Central memory CD8-positive, alpha-beta T cell (primary cell): ENCODE data around the gene ATP5IF1.

Source experiments
- ATAC-seq: fragments of 150-1000 bp; cut with Tn5 transposase; replicated peaks from 2 replicates; pipeline ENCODE4 v1.10.0; 2022; ENCODE audit warnings: mild to moderate bottlenecking, moderate FRiP score, moderate number of reproducible peaks; ENCODE audit not compliant: poor library complexity, severe bottlenecking; ENCODE audit errors: extremely low read depth
- DNase-seq, 2 donors: peaks; one replicate each; pipeline ENCODE4 v3.0.0; 2021; ENCODE audit warnings: low spot score in 2 of 2
- H3K27ac Mint-ChIP-seq: one replicate; pipeline ENCODE4 v1.8.0; 2022; ENCODE audit warnings: low read depth, mild to moderate bottlenecking, moderate library complexity, mixed read lengths
- H3K27me3 Mint-ChIP-seq: one replicate; pipeline ENCODE4 v1.8.0; 2022; ENCODE audit warnings: mixed read lengths
- H3K36me3 Mint-ChIP-seq: one replicate; pipeline ENCODE4 v1.8.0; 2022; ENCODE audit warnings: mild to moderate bottlenecking, moderate library complexity, mixed read lengths; ENCODE audit not compliant: insufficient read depth
- H3K4me1 Mint-ChIP-seq: one replicate; pipeline ENCODE4 v1.8.0; 2022; ENCODE audit warnings: mixed read lengths
- H3K4me3 Mint-ChIP-seq: one replicate; pipeline ENCODE4 v1.8.0; 2022; ENCODE audit warnings: mild to moderate bottlenecking, moderate library complexity, mixed read lengths
- H3K9me3 Mint-ChIP-seq: one replicate; pipeline ENCODE4 v1.8.0; 2022; ENCODE audit warnings: mixed read lengths

ATP5IF1 gene

DNA sequence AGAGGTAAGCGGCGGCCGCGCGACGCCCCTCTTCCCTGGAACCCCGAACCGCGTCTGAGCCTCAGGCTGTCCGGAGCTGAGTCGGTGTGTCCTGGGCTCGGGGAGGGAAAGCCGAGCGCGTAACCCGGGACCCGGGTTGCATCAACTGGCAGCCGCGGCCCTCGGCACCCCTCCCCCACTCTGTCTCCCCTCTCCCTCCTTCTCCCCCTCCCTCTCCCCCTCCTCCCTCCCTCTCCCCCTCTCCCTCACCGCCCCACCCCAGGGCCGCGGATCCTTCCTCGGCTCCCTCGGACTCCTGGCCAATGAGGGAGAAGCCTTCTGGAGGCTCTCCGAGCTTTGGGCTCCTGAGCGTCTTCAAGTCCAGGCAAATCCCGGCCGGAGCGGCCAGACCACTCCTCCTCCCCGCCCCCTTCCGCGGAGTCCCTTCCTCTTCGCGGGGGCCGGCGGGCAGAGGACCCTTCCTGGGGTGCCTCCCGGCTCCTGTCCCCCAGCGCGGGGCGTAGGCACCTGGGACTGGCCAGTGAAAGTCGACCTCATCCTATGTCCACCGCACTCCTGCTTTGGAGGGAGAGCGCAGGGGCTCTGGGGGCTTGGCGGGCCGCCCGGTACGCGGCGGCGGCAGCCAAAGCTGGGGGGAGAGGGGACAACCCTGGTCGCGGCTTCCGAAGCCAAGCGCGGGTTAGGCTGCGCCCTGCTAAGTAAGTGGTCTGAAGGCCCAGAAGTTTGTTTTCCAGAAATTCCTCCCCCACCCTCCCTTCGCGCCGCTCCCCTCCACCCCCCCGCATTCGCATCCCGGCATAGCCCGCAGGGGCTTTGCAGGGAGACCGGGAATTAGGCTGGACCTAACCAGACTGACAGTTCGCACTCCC lies 24.2 kb downstream of the ATP5IF1 start:
- H3K36me3 Mint-ChIP-seq: peaks cover 13% of the 10 kb centered on the region
- peak overlapping the region; percentile 68 for H3K4me3 Mint-ChIP-seq
- ATAC-seq (no peak), DNase-seq (no peak)
- H3K9me3 Mint-ChIP-seq: no peaks in the 10 kb centered on the region
- peaks cover 47% of the 10 kb centered on the region for H3K4me1 Mint-ChIP-seq
- H3K27ac Mint-ChIP-seq: peak overlapping the region; percentile 22
- H3K27me3 Mint-ChIP-seq: no peaks in the 10 kb centered on the region

DNA sequence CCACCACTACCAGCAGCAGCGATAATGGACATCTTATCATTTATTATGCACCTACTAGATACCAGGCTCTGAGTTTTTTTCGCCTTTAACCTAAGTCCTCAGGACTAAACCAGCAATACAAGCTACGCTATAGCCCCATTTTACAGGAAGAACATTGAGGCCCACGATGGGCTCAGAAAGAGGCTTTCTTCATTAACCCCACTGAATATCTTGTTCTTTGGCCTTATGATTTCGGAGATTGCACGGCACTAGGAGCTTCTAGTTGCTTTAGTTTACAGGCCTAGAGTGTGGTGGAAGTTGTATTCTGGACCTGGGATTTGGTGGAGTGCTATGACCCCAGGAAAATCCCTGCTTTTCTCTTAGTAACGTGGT lies 24.9 kb downstream of the ATP5IF1 start:
- H3K9me3 Mint-ChIP-seq: no peaks in the 10 kb centered on the region
- ATAC-seq (no peak), DNase-seq (no peak)
- H3K36me3 Mint-ChIP-seq: peaks cover 11% of the 10 kb centered on the region
- peak overlapping the region; percentile 68 for H3K4me3 Mint-ChIP-seq
- peak overlapping the region; percentile 22 for H3K27ac Mint-ChIP-seq
- H3K27me3 Mint-ChIP-seq: no peaks in the 10 kb centered on the region
- peaks cover 51% of the 10 kb centered on the region for H3K4me1 Mint-ChIP-seq

DNA sequence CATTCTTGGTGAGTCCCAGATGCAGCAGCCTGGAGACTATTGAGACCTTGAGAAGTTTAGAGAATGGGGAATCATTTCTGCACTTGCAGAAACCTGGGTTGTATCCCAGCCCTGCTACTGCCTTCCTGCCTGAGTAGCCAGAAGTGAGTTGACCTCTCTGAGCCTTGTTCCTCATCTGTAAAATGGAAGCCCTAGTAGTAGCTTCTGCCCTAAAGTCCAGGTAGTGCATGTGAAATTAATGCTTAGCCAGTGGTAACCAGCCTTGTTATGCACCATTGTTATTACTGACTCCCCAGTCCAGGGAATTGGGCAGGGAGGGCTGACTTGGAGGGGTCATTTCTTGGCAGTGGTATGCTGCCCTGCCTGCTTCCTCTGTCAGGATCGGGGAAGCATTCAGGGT lies 29.0 kb downstream of the ATP5IF1 start:
- DNase-seq (no peak), ATAC-seq (no peak)
- Mint-ChIP-seq H3K27ac (no peak overlapping the region), H3K4me1 (peaks cover 42% of the 10 kb centered on the region), H3K27me3 (no peaks in the 10 kb centered on the region), H3K9me3 (no peaks in the 10 kb centered on the region), H3K36me3 (peaks cover 5% of the 10 kb centered on the region), H3K4me3 (no peak overlapping the region)

- H3K4me1 Mint-ChIP-seq: peaks cover 41% of the 10 kb centered on the region
- no peaks in the 10 kb centered on the region for H3K27me3 Mint-ChIP-seq
- no peak overlapping the region for H3K27ac Mint-ChIP-seq
- DNase-seq: no peak
- no peak for ATAC-seq
- H3K9me3 Mint-ChIP-seq: no peaks in the 10 kb centered on the region
- H3K4me3 Mint-ChIP-seq: no peak overlapping the region
- H3K36me3 Mint-ChIP-seq: peaks cover 10% of the 10 kb centered on the region
These were observed 29.7 kb downstream of the ATP5IF1 start for GRCh38 chr1:28265577-28265976.

DNA sequence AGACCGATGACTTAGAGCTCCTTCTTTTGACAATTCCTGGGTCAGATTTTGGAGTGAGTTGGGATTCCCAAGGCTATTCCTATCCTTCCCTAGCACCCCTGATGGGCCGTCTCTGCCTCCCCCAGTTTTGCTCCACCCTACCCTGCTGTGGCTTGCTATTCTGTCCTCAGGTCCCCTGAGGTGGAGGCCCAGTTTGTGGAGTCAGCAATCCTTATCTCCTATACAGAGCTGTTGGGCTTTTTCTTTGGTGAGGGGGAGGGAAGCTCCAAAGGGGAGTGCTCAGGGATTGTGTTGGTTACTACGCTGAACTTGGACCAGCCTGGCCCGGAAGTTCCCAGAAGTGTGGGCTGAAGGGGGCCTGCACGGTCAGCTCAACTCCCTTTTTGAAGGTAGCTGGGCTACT lies 31.0 kb downstream of the ATP5IF1 start:
- H3K36me3 Mint-ChIP-seq: peaks cover 14% of the 10 kb centered on the region
- ATAC-seq (no peak), DNase-seq (no peak)
- H3K9me3 Mint-ChIP-seq: no peaks in the 10 kb centered on the region
- no peak overlapping the region for H3K4me3 Mint-ChIP-seq
- no peak overlapping the region for H3K27ac Mint-ChIP-seq
- H3K4me1 Mint-ChIP-seq: peaks cover 31% of the 10 kb centered on the region
- no peaks in the 10 kb centered on the region for H3K27me3 Mint-ChIP-seq

GRCh38 chr1:28267633-28268032 lies 31.7 kb downstream of the ATP5IF1 start:
- DNase-seq: no peak
- no peaks in the 10 kb centered on the region for H3K9me3 Mint-ChIP-seq
- no peak overlapping the region for H3K4me3 Mint-ChIP-seq
- H3K4me1 Mint-ChIP-seq: peaks cover 31% of the 10 kb centered on the region
- H3K36me3 Mint-ChIP-seq: peaks cover 17% of the 10 kb centered on the region
- no peak overlapping the region for H3K27ac Mint-ChIP-seq
- no peak for ATAC-seq
- H3K27me3 Mint-ChIP-seq: no peaks in the 10 kb centered on the region

DNA sequence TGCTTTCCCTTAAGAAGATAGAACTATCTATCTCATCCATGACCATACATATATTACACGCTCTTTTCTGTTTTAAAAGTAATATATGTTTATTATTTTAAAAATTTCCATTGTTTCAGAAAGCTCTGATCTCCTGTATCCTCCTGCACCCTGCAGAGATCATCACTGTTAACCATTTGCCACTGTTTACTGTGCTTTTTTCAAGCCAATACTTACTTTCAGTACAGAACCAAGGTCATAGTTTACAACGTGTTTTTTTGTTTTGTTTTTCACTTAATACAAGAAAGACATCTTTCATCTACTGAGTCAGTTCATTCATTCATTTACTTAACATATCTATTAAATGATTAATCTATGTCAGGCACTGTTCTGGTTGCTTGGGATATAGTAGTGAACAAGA lies 33.6 kb downstream of the ATP5IF1 start:
- ATAC-seq (no peak), DNase-seq (no peak)
- Mint-ChIP-seq H3K4me1 (peaks cover 24% of the 10 kb centered on the region), H3K27me3 (no peaks in the 10 kb centered on the region), H3K27ac (no peak overlapping the region), H3K36me3 (peaks cover 19% of the 10 kb centered on the region), H3K4me3 (no peak overlapping the region), H3K9me3 (no peaks in the 10 kb centered on the region)

DNA sequence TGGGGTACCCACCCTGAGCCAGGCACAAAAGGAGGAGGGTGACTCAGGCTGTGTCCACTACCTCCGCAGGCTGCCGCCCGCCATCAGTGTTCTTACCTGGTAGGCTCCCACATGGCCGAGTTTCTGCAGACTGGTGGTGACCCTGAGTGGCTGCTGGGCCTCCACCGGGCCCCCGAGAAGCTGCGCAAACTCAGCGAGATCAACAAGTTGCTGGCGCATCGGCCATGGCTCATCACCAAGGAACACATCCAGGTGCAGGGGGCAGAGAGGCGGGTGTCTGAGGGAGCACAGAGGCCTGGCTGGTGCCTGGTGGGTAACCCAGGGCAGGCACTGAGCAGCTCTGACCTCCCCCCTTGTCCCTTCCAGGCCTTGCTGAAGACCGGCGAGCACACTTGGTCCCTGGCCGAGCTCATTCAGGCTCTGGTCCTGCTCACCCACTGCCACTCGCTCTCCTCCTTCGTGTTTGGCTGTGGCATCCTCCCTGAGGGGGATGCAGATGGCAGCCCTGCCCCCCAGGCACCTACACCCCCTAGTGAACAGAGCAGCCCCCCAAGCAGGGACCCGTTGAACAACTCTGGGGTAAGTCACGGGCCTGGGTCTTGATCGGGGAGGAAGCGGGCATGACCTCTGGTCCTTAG lies 36.4 kb downstream of the ATP5IF1 start:
- H3K9me3 Mint-ChIP-seq: no peaks in the 10 kb centered on the region

GRCh38 chr1:28273216-28273860 lies 37.4 kb downstream of the ATP5IF1 start:
- peaks cover 40% of the 10 kb centered on the region for H3K36me3 Mint-ChIP-seq
- H3K4me3 Mint-ChIP-seq: no peak overlapping the region
- ATAC-seq: no peak
- no peak for DNase-seq
- H3K27me3 Mint-ChIP-seq: no peaks in the 10 kb centered on the region
- no peak overlapping the region for H3K27ac Mint-ChIP-seq
- H3K4me1 Mint-ChIP-seq: peaks cover 1% of the 10 kb centered on the region
- H3K9me3 Mint-ChIP-seq: no peaks in the 10 kb centered on the region

More for the DNA sequence above, 36.4 kb downstream of the ATP5IF1 start:
- Mint-ChIP-seq H3K36me3 (peaks cover 35% of the 10 kb centered on the region), H3K27ac (no peak overlapping the region), H3K27me3 (no peaks in the 10 kb centered on the region), H3K4me1 (peaks cover 10% of the 10 kb centered on the region), H3K4me3 (no peak overlapping the region)
- no peak for ATAC-seq
- no peak for DNase-seq

GRCh38 chr1:28278763-28279162 lies 42.8 kb downstream of the ATP5IF1 start:
- Mint-ChIP-seq H3K9me3 (no peaks in the 10 kb centered on the region), H3K36me3 (peaks cover 44% of the 10 kb centered on the region), H3K27ac (no peak overlapping the region), H3K4me1 (peaks cover 7% of the 10 kb centered on the region), H3K4me3 (no peak overlapping the region), H3K27me3 (no peaks in the 10 kb centered on the region)
- DNase-seq: no peak
- ATAC-seq: no peak

DNA sequence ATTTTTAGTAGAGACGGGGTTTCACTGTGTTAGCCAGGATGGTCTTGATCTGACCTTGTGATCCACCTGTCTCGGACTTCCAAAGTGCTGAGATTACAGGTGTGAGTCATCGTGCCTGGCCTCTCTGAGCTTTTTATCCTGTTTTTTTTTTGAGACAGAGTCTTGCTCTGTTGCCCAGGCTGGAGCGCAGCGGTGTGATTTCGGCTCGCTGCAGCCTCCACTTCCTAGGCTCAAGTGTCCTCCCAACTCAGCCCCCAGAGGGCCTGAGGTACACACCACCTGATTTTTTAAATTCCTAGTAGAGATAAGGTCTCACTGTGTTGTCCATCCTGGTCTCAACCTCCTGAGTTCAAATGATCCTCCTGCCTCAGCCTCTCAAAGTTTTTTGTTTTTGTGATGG lies 43.8 kb downstream of the ATP5IF1 start:
- Mint-ChIP-seq H3K27me3 (no peaks in the 10 kb centered on the region), H3K4me3 (no peak overlapping the region), H3K4me1 (peaks cover 7% of the 10 kb centered on the region), H3K9me3 (no peaks in the 10 kb centered on the region), H3K36me3 (peaks cover 44% of the 10 kb centered on the region), H3K27ac (no peak overlapping the region)
- DNase-seq (no peak), ATAC-seq (no peak)

DNA sequence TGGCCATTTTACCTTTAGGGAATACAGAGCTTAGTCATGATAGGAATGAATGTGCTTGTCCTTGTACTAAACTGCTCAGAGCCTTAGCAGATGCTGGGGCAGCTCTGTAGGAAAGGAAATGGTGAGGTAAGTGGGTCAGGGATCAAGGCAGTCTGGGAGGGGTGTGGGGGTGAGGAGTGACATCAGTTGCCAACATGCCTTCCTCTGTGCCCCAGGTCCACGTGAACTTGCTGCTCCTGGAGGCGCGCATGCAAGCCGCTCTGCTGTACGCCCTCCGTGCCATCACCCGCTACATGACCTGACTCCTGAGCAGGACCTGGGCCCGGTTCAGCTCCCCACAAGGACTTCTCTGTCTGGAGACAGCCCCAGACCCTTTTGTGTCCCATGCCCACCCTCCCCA lies 44.6 kb downstream of the ATP5IF1 start:
- no peaks in the 10 kb centered on the region for H3K9me3 Mint-ChIP-seq

GRCh38 chr1:28280977-28281381 lies 45.1 kb downstream of the ATP5IF1 start:
- Mint-ChIP-seq H3K4me3 (no peak overlapping the region), H3K36me3 (peaks cover 38% of the 10 kb centered on the region), H3K27ac (no peak overlapping the region), H3K9me3 (no peaks in the 10 kb centered on the region), H3K4me1 (peaks cover 7% of the 10 kb centered on the region), H3K27me3 (no peaks in the 10 kb centered on the region)
- ATAC-seq (no peak), DNase-seq (no peak)

More for the DNA sequence above, 44.6 kb downstream of the ATP5IF1 start:
- ATAC-seq (no peak), DNase-seq (no peak)
- Mint-ChIP-seq H3K27me3 (no peaks in the 10 kb centered on the region), H3K4me3 (no peak overlapping the region), H3K4me1 (peaks cover 7% of the 10 kb centered on the region), H3K27ac (no peak overlapping the region), H3K36me3 (peaks cover 40% of the 10 kb centered on the region)
